Calu3 (cell line): ENCODE results near the gene DNAAF5. TPM values are rescaled to one million over a fixed set of nuclear protein-coding genes. Genes with fewer than 3 reads are reported as not detected.
A peak's percentile ranks its signal among the peaks of the same experiment; 100 is the strongest.

ENCODE experiments used
- BruUV-seq: library from RNA; stranded (reverse); fragments of 400-500 nt; replicated peaks from 2 replicates; lab custom pipeline; 2021; lab: Mats Ljungman, UMichigan
- CTCF ChIA-PET: fragments of 300-600 bp; sonication (Branson Sonifier 250); formaldehyde crosslinking; loops from one replicate; lab custom pipeline; 2022; ENCODE audit warnings: antibody characterized with exemption; lab: Charles Lee
- DNase-seq: peaks from one replicate; pipeline ENCODE4 v3.0.0; 2022
- H3K27ac Mint-ChIP-seq: one replicate; pipeline ENCODE4 v1.8.0; 2022; ENCODE audit warnings: mixed read lengths; ENCODE audit not compliant: unreplicated experiment
- H3K27me3 Mint-ChIP-seq: one replicate; pipeline ENCODE4 v1.8.0; 2022; ENCODE audit warnings: mixed read lengths; ENCODE audit not compliant: unreplicated experiment
- H3K36me3 Mint-ChIP-seq: one replicate; pipeline ENCODE4 v1.8.0; 2022; ENCODE audit warnings: mild to moderate bottlenecking, moderate library complexity, mixed read lengths; ENCODE audit not compliant: insufficient read depth, unreplicated experiment
- H3K4me1 Mint-ChIP-seq: one replicate; pipeline ENCODE4 v1.8.0; 2022; ENCODE audit warnings: mild to moderate bottlenecking, low read depth, mixed read lengths; ENCODE audit not compliant: unreplicated experiment
- H3K4me3 Mint-ChIP-seq: one replicate; pipeline ENCODE4 v1.8.0; 2022; ENCODE audit warnings: mild to moderate bottlenecking, low read depth, moderate library complexity, mixed read lengths; ENCODE audit not compliant: unreplicated experiment
- H3K9me3 Mint-ChIP-seq: one replicate; pipeline ENCODE4 v1.8.0; 2022; ENCODE audit warnings: low read depth, mixed read lengths; ENCODE audit not compliant: unreplicated experiment
- CTCF ChIP-seq: fragments of 200-600 bp; IDR thresholded peaks from one replicate; pipeline ENCODE4 v1.8.0; 2022; ENCODE audit warnings: antibody characterized with exemption; ENCODE audit not compliant: unreplicated experiment
- intact Hi-C: fragments of 100-400 bp; cut with micrococcal nuclease; formaldehyde crosslinking; loops from one replicate; pipeline ENCODE4 v1.10.0; 2022; ENCODE audit not compliant: unreplicated experiment
- total RNA-seq: library from RNA; stranded (reverse); gene quantifications from 2 replicates; pipeline ENCODE4 v1.2.3, GENCODE V29; 2022

DNAAF5 gene
- total RNA-seq, 1 experiment from 2014 or later: 57.2 TPM

- H3K27me3 Mint-ChIP-seq: no peaks in the 10 kb centered on the region
- H3K4me1 Mint-ChIP-seq: peaks cover 61% of the 10 kb centered on the region
- DNase-seq: no peak
- peaks cover 74% of the 10 kb centered on the region for H3K36me3 Mint-ChIP-seq
- intact Hi-C loops: no loop called here
- peak; percentile 42 for TF ChIP-seq CTCF
- peaks cover 3% of the 10 kb centered on the region for H3K9me3 Mint-ChIP-seq
- CTCF ChIA-PET: interaction anchor here (0.6 to 1.9 kb wide), 3 partner anchors 13 to 496 kb away, joined by 3 to 18 read pairs (median 4); partner anchors contain the start of gene SUN1
- H3K27ac Mint-ChIP-seq: peak overlapping the region; percentile 4
- peak overlapping the region; percentile 93 for H3K4me3 Mint-ChIP-seq
- BruUV-seq: TSS peak; percentile 40
These were observed 91.7 kb downstream of the DNAAF5 start for GRCh38 chr7:818031-818699.

GRCh38 chr7:820341-820740, 93.8 kb downstream of the DNAAF5 start:
- CTCF ChIA-PET: no interaction called here
- no peak for DNase-seq
- Mint-ChIP-seq H3K27ac (no peak overlapping the region), H3K36me3 (peaks cover 56% of the 10 kb centered on the region), H3K4me3 (no peak overlapping the region), H3K27me3 (no peaks in the 10 kb centered on the region), H3K4me1 (peaks cover 61% of the 10 kb centered on the region), H3K9me3 (peaks cover 3% of the 10 kb centered on the region)
- intact Hi-C loops: no loop called here
- no TSS peak for BruUV-seq
- no peak for TF ChIP-seq CTCF

- Mint-ChIP-seq H3K27me3 (no peaks in the 10 kb centered on the region), H3K4me1 (peaks cover 61% of the 10 kb centered on the region), H3K4me3 (no peak overlapping the region), H3K27ac (no peak overlapping the region), H3K9me3 (peaks cover 3% of the 10 kb centered on the region), H3K36me3 (peaks cover 43% of the 10 kb centered on the region)
- DNase-seq: no peak
- TF ChIP-seq CTCF: no peak
- CTCF ChIA-PET: interaction anchor here (0.6 kb wide), 1 partner anchor 51 kb away, joined by 3 read pairs; no protein-coding TSS in a partner anchor
- intact Hi-C loops: no loop called here
- no TSS peak for BruUV-seq
These were observed 95.2 kb downstream of the DNAAF5 start for GRCh38 chr7:821688-822087.

GRCh38 chr7:822692-823276, 96.3 kb downstream of the DNAAF5 start:
- peaks cover 34% of the 10 kb centered on the region for H3K36me3 Mint-ChIP-seq
- CTCF ChIA-PET: no interaction called here
- no peak for TF ChIP-seq CTCF
- peaks cover 55% of the 10 kb centered on the region for H3K4me1 Mint-ChIP-seq
- no peak overlapping the region for H3K27ac Mint-ChIP-seq
- no peak overlapping the region for H3K4me3 Mint-ChIP-seq
- intact Hi-C loops: no loop called here
- BruUV-seq: no TSS peak
- no peak for DNase-seq
- H3K27me3 Mint-ChIP-seq: no peaks in the 10 kb centered on the region
- peaks cover 3% of the 10 kb centered on the region for H3K9me3 Mint-ChIP-seq
